ENCODE measurements around the gene RAPGEF4.
"Not testable (repeated sequence)": the region's sequence is repeated elsewhere in the genome, so short reads cannot be mapped to it uniquely, and the experiment has no call there.

RAPGEF4 gene

DNA sequence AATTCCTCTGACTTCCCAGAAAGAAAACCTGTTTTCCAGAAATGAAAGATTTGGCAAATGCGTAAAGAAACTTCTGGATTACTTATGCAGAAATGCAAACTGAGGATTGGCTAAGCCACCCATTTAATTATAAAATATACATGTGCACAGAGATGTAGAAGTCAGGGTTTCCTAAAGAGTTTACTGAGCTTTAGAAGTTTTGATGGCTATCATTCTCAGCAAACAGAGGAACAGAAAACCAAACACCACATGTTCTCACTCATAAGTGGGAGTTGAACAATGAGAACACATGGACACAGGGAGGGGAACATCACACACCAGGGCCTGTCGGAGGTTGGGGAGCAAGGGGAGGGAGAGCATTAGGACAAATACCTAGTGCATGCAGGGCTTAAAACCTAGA is 302.6 kb downstream of the RAPGEF4 start:
- H3K4me3 ChIP-seq (ENCODE audit: low read length in 2 of 2); H3K27me3 ChIP-seq (ENCODE audit: control insufficient read depth in 2 of 2, insufficient read depth in 2 of 2, low read length in 2 of 2); H3K27ac ChIP-seq (ENCODE audit: low read depth in 2 of 2, low read length in 2 of 2); H3K4me1 ChIP-seq (ENCODE audit: control insufficient read depth in 2 of 2, insufficient read depth in 2 of 2, low read length in 2 of 2); H3K9ac ChIP-seq (ENCODE audit: low read depth in 1 of 2, low read length in 2 of 2); H3K36me3 ChIP-seq (ENCODE audit: control insufficient read depth in 2 of 2, insufficient read depth in 2 of 2, low read length in 2 of 2); H3K9me3 ChIP-seq (ENCODE audit: control insufficient read depth in 2 of 2, low read length in 2 of 2): not testable (repeated sequence)

DNA sequence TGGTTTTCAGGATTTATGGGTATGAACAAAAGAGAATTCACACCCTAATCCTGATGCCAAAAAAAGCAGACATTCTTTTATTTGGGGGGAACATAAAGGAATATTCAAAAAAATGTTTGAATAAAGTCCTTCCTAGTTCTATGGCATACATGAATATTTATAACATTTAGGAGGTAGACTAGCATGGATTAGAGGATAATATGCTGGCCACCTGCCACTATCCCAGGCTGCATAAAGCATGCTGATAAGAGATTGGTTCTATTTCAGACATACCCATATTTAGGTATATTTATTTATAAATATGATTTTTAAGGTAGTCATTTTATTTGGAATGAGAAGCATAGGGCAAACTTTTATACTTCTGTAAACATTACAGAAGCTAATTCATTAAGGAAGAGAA is 305.1 kb downstream of the RAPGEF4 start:
- H3K4me3 ChIP-seq (ENCODE audit: low read length in 2 of 2): no peak overlapping the region
- H3K36me3 ChIP-seq (ENCODE audit: control insufficient read depth in 2 of 2, insufficient read depth in 2 of 2, low read length in 2 of 2): no peaks in the 10 kb centered on the region
- no peaks in the 10 kb centered on the region for H3K9me3 ChIP-seq (ENCODE audit: control insufficient read depth in 2 of 2, low read length in 2 of 2)
- no peak overlapping the region for H3K9ac ChIP-seq (ENCODE audit: low read depth in 1 of 2, low read length in 2 of 2)
- peaks cover 0 to 3% of the 10 kb centered on the region in 2 donors for H3K4me1 ChIP-seq (ENCODE audit: control insufficient read depth in 2 of 2, insufficient read depth in 2 of 2, low read length in 2 of 2)
- no peaks in the 10 kb centered on the region for H3K27me3 ChIP-seq (ENCODE audit: control insufficient read depth in 2 of 2, insufficient read depth in 2 of 2, low read length in 2 of 2)
- no peak overlapping the region for H3K27ac ChIP-seq (ENCODE audit: low read depth in 2 of 2, low read length in 2 of 2)

- peaks cover 0 to 3% of the 10 kb centered on the region in 2 donors for H3K4me1 ChIP-seq (ENCODE audit: control insufficient read depth in 2 of 2, insufficient read depth in 2 of 2, low read length in 2 of 2)
- no peak overlapping the region for H3K4me3 ChIP-seq (ENCODE audit: low read length in 2 of 2)
- no peaks in the 10 kb centered on the region for H3K27me3 ChIP-seq (ENCODE audit: control insufficient read depth in 2 of 2, insufficient read depth in 2 of 2, low read length in 2 of 2)
- H3K36me3 ChIP-seq (ENCODE audit: control insufficient read depth in 2 of 2, insufficient read depth in 2 of 2, low read length in 2 of 2): no peaks in the 10 kb centered on the region
- H3K9me3 ChIP-seq (ENCODE audit: control insufficient read depth in 2 of 2, low read length in 2 of 2): no peaks in the 10 kb centered on the region
- no peak overlapping the region for H3K27ac ChIP-seq (ENCODE audit: low read depth in 2 of 2, low read length in 2 of 2)
- H3K9ac ChIP-seq (ENCODE audit: low read depth in 1 of 2, low read length in 2 of 2): no peak overlapping the region
Observed at GRCh38 chr2:173043476-173043875, 307.8 kb downstream of the RAPGEF4 start.

- no peaks in the 10 kb centered on the region for H3K9me3 ChIP-seq (ENCODE audit: control insufficient read depth in 2 of 2, low read length in 2 of 2)
- H3K4me3 ChIP-seq (ENCODE audit: low read length in 2 of 2): no peak overlapping the region
- no peak overlapping the region for H3K9ac ChIP-seq (ENCODE audit: low read depth in 1 of 2, low read length in 2 of 2)
- H3K4me1 ChIP-seq (ENCODE audit: control insufficient read depth in 2 of 2, insufficient read depth in 2 of 2, low read length in 2 of 2): peaks cover under 1 to 3% of the 10 kb centered on the region in 2 donors
- no peaks in the 10 kb centered on the region for H3K36me3 ChIP-seq (ENCODE audit: control insufficient read depth in 2 of 2, insufficient read depth in 2 of 2, low read length in 2 of 2)
- no peak overlapping the region for H3K27ac ChIP-seq (ENCODE audit: low read depth in 2 of 2, low read length in 2 of 2)
- no peaks in the 10 kb centered on the region for H3K27me3 ChIP-seq (ENCODE audit: control insufficient read depth in 2 of 2, insufficient read depth in 2 of 2, low read length in 2 of 2)
Observed at GRCh38 chr2:173043897-173044519, 308.4 kb downstream of the RAPGEF4 start.

DNA sequence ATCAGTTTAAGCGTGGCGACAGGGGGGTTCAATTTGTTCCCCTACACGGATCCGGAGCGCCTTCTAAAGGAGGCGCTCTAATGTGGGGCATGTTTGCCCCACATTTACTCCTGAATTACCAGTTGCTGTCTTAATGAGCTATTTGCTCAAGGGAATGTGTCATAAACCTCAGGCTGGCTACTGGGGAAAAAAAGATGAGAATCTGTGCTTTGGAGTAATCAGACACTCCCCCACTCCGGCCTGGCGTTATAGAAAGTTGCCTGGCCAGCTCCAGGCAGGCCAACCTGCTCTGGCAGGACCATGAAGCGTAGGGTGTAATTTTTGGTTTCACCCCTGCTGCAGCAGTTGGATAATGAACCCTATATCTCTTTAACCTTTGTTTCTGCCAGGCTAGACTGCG is 309.0 kb downstream of the RAPGEF4 start:
- no peak overlapping the region for H3K9ac ChIP-seq (ENCODE audit: low read depth in 1 of 2, low read length in 2 of 2)
- no peaks in the 10 kb centered on the region for H3K27me3 ChIP-seq (ENCODE audit: control insufficient read depth in 2 of 2, insufficient read depth in 2 of 2, low read length in 2 of 2)
- no peak overlapping the region for H3K27ac ChIP-seq (ENCODE audit: low read depth in 2 of 2, low read length in 2 of 2)
- H3K36me3 ChIP-seq (ENCODE audit: control insufficient read depth in 2 of 2, insufficient read depth in 2 of 2, low read length in 2 of 2): no peaks in the 10 kb centered on the region
- H3K4me3 ChIP-seq (ENCODE audit: low read length in 2 of 2): no peak overlapping the region
- peaks cover 3 to 6% of the 10 kb centered on the region in 2 donors for H3K4me1 ChIP-seq (ENCODE audit: control insufficient read depth in 2 of 2, insufficient read depth in 2 of 2, low read length in 2 of 2)
- H3K9me3 ChIP-seq (ENCODE audit: control insufficient read depth in 2 of 2, low read length in 2 of 2): no peaks in the 10 kb centered on the region

DNA sequence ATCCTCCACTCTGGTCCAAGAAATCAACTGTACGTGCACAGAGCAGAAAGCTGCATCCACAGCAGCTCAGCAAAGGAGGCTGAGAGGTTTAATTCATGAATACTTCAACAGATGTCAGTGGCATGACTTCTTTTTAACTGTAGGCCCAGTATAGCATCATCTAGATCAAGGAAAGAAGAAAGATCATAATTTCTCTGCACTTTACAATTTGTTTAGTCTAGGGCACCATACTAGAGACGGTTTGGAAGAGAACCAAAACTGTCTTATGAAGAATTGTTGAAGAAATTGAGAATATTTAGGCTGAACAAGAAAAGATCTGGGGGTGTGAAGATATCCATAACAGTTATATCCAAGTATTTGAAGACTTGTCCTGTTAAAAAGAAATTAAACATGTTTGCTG is 309.5 kb downstream of the RAPGEF4 start:
- no peak overlapping the region for H3K27ac ChIP-seq (ENCODE audit: low read depth in 2 of 2, low read length in 2 of 2)
- no peak overlapping the region for H3K9ac ChIP-seq (ENCODE audit: low read depth in 1 of 2, low read length in 2 of 2)
- no peaks in the 10 kb centered on the region for H3K36me3 ChIP-seq (ENCODE audit: control insufficient read depth in 2 of 2, insufficient read depth in 2 of 2, low read length in 2 of 2)
- no peaks in the 10 kb centered on the region for H3K9me3 ChIP-seq (ENCODE audit: control insufficient read depth in 2 of 2, low read length in 2 of 2)
- no peak overlapping the region for H3K4me3 ChIP-seq (ENCODE audit: low read length in 2 of 2)
- H3K4me1 ChIP-seq (ENCODE audit: control insufficient read depth in 2 of 2, insufficient read depth in 2 of 2, low read length in 2 of 2): peaks cover 3 to 11% of the 10 kb centered on the region in 2 donors
- no peaks in the 10 kb centered on the region for H3K27me3 ChIP-seq (ENCODE audit: control insufficient read depth in 2 of 2, insufficient read depth in 2 of 2, low read length in 2 of 2)

- H3K27ac ChIP-seq (ENCODE audit: low read depth in 2 of 2, low read length in 2 of 2): peak overlapping the region; percentile 9
- no peaks in the 10 kb centered on the region for H3K36me3 ChIP-seq (ENCODE audit: control insufficient read depth in 2 of 2, insufficient read depth in 2 of 2, low read length in 2 of 2)
- H3K9me3 ChIP-seq (ENCODE audit: control insufficient read depth in 2 of 2, low read length in 2 of 2): no peaks in the 10 kb centered on the region
- no peak overlapping the region for H3K4me3 ChIP-seq (ENCODE audit: low read length in 2 of 2)
- no peaks in the 10 kb centered on the region for H3K27me3 ChIP-seq (ENCODE audit: control insufficient read depth in 2 of 2, insufficient read depth in 2 of 2, low read length in 2 of 2)
- H3K4me1 ChIP-seq (ENCODE audit: control insufficient read depth in 2 of 2, insufficient read depth in 2 of 2, low read length in 2 of 2): peaks cover 3 to 12% of the 10 kb centered on the region in 2 donors
- H3K9ac ChIP-seq (ENCODE audit: low read depth in 1 of 2, low read length in 2 of 2): no peak overlapping the region
Observed at GRCh38 chr2:173048522-173048896, 312.9 kb downstream of the RAPGEF4 start.

DNA sequence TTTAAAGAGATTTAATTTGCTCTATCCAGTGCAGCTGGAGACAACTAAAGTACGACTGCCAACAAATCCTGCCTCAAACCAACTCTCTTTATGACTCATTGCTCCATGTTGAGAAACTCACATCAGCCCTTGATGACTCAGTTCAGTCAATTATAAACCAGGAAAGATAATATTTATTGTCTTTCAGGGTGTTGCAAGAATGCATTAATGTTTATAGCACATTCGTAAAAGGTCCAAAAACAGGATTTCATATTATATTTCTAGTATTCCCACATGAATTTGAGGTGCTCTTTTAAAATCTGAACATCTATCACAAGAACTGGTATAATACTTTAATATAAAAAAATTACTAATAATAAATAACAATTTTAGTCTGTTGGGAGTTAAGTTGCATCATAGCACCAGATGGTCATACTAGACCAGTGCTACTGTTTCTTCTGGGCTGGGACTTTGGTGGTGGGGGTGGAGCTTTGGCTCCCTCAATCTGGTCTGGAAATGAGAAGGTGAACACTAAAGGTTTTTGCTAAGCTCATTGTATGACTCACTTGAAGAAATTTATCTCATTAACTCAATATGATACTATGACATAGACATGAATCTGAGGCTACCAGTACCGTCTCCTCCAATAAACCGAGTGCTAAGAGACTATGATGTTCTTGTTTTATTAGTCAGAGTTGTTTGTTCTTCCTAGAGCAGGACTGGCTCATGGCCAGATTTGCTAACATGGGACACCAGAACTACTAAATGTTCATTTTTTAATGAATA is 313.4 kb downstream of the RAPGEF4 start:
- H3K36me3 ChIP-seq (ENCODE audit: control insufficient read depth in 2 of 2, insufficient read depth in 2 of 2, low read length in 2 of 2): no peaks in the 10 kb centered on the region
- no peak overlapping the region for H3K4me3 ChIP-seq (ENCODE audit: low read length in 2 of 2)
- peaks cover 3 to 12% of the 10 kb centered on the region in 2 donors for H3K4me1 ChIP-seq (ENCODE audit: control insufficient read depth in 2 of 2, insufficient read depth in 2 of 2, low read length in 2 of 2)
- H3K9me3 ChIP-seq (ENCODE audit: control insufficient read depth in 2 of 2, low read length in 2 of 2): no peaks in the 10 kb centered on the region
- H3K9ac ChIP-seq (ENCODE audit: low read depth in 1 of 2, low read length in 2 of 2): no peak overlapping the region
- H3K27ac ChIP-seq (ENCODE audit: low read depth in 2 of 2, low read length in 2 of 2): peak overlapping the region; percentile 9 to 50
- H3K27me3 ChIP-seq (ENCODE audit: control insufficient read depth in 2 of 2, insufficient read depth in 2 of 2, low read length in 2 of 2): no peaks in the 10 kb centered on the region

GRCh38 chr2:173049831-173050230 is 314.2 kb downstream of the RAPGEF4 start:
- H3K4me1 ChIP-seq (ENCODE audit: control insufficient read depth in 2 of 2, insufficient read depth in 2 of 2, low read length in 2 of 2): peaks cover 3 to 12% of the 10 kb centered on the region in 2 donors
- H3K4me3 ChIP-seq (ENCODE audit: low read length in 2 of 2): no peak overlapping the region
- H3K9me3 ChIP-seq (ENCODE audit: control insufficient read depth in 2 of 2, low read length in 2 of 2): no peaks in the 10 kb centered on the region
- no peak overlapping the region for H3K9ac ChIP-seq (ENCODE audit: low read depth in 1 of 2, low read length in 2 of 2)
- H3K36me3 ChIP-seq (ENCODE audit: control insufficient read depth in 2 of 2, insufficient read depth in 2 of 2, low read length in 2 of 2): no peaks in the 10 kb centered on the region
- H3K27me3 ChIP-seq (ENCODE audit: control insufficient read depth in 2 of 2, insufficient read depth in 2 of 2, low read length in 2 of 2): no peaks in the 10 kb centered on the region
- peak overlapping the region in 1 of 2 donors; percentile 50 for H3K27ac ChIP-seq (ENCODE audit: low read depth in 2 of 2, low read length in 2 of 2)

DNA sequence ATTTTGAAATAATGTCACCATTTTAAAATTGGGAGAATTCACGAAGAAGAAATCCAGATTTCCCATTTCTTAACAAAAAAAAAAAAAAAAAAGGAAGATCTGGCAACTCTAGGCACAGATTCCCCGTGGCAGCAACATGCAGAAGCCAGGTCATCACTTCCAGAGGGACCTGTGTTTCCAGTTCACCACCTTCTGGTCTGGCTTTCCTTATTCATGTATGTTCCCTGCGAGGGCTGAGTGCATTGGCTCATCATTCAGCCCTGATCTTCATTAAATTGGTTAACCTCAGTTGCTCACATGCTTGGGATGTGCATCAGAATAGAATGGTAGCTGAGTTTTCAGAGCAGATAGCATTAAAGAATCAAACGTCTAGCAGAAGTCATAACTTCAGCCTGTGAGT is 315.0 kb downstream of the RAPGEF4 start:
- H3K27me3 ChIP-seq (ENCODE audit: control insufficient read depth in 2 of 2, insufficient read depth in 2 of 2, low read length in 2 of 2): no peaks in the 10 kb centered on the region
- H3K9ac ChIP-seq (ENCODE audit: low read depth in 1 of 2, low read length in 2 of 2): no peak overlapping the region
- no peak overlapping the region for H3K27ac ChIP-seq (ENCODE audit: low read depth in 2 of 2, low read length in 2 of 2)

More for the DNA sequence above, 315.0 kb downstream of the RAPGEF4 start:
- Histone ChIP-seq H3K4me3 (ENCODE audit: low read length in 2 of 2) (no peak overlapping the region), H3K36me3 (ENCODE audit: control insufficient read depth in 2 of 2, insufficient read depth in 2 of 2, low read length in 2 of 2) (no peaks in the 10 kb centered on the region), H3K9me3 (ENCODE audit: control insufficient read depth in 2 of 2, low read length in 2 of 2) (no peaks in the 10 kb centered on the region), H3K4me1 (ENCODE audit: control insufficient read depth in 2 of 2, insufficient read depth in 2 of 2, low read length in 2 of 2) (peaks cover 0 to 12% of the 10 kb centered on the region in 2 donors)
